ENCODE measurements around the gene LINGO1. TPM values are rescaled to one million over a fixed set of nuclear protein-coding genes. Genes with fewer than 3 reads are reported as not detected.

The LINGO1 gene
- total and polyA plus RNA-seq, 2 of the 8 experiments (the other 6 are each of a cell fraction or from before 2014, with no cell fraction given) = 57.1 to 114 TPM

GRCh38 chr15:77595231-77595630 is 37.5 kb downstream of the LINGO1 start (continued):
- no peak for TF ChIP-seq SP4 (IDR thresholded peaks at IDR 0.05; ENCODE audit: low read length)

Measured in H1 (cell line).